ENCODE measurements around the gene EHMT1.
"Not testable (repeated sequence)": the region's sequence is repeated elsewhere in the genome, so short reads cannot be mapped to it uniquely, and the experiment has no call there.

EHMT1 gene

GRCh38 chr9:137588891-137589290, 29.9 kb upstream of the EHMT1 start:
- Histone ChIP-seq H3K36me3 (ENCODE audit: insufficient read depth, low read length) (peaks cover 46% of the 10 kb centered on the region), H3K4me3 (peak overlapping the region; percentile 90), H3K9ac (ENCODE audit: insufficient read length) (peak overlapping the region; percentile 88), H3K9me3 (ENCODE audit: low read depth, low read length) (no peaks in the 10 kb centered on the region), H3K27ac (no peak overlapping the region)
- DNase-seq (ENCODE audit: low read depth, low spot score), result no peak
- TF ChIP-seq EZH2 (IDR thresholded peaks at IDR 0.05), result no peak
- TF ChIP-seq FOXP2 (optimal IDR thresholded peaks at IDR 0.05; ENCODE audit: control extremely low read depth, extremely low read length, insufficient read depth), result no peak
- no peak for TF ChIP-seq POLR2AphosphoS5 (IDR thresholded peaks at IDR 0.05; ENCODE audit: borderline replicate concordance, low read depth, low read length)

GRCh38 chr9:137589441-137590122, 29.2 kb upstream of the EHMT1 start:
- peak overlapping the region; percentile 90 for H3K4me3 ChIP-seq
- peaks cover 41% of the 10 kb centered on the region for H3K36me3 ChIP-seq (ENCODE audit: insufficient read depth, low read length)
- DNase-seq (ENCODE audit: low read depth, low spot score), result no peak
- no peaks in the 10 kb centered on the region for H3K9me3 ChIP-seq (ENCODE audit: low read depth, low read length)
- no peak overlapping the region for H3K27ac ChIP-seq
- peak overlapping the region; percentile 88 for H3K9ac ChIP-seq (ENCODE audit: insufficient read length)
- TF ChIP-seq POLR2AphosphoS5 (IDR thresholded peaks at IDR 0.05; ENCODE audit: borderline replicate concordance, low read depth, low read length) (no peak), FOXP2 (optimal IDR thresholded peaks at IDR 0.05; ENCODE audit: control extremely low read depth, extremely low read length, insufficient read depth) (no peak), EZH2 (IDR thresholded peaks at IDR 0.05) (no peak)

DNA sequence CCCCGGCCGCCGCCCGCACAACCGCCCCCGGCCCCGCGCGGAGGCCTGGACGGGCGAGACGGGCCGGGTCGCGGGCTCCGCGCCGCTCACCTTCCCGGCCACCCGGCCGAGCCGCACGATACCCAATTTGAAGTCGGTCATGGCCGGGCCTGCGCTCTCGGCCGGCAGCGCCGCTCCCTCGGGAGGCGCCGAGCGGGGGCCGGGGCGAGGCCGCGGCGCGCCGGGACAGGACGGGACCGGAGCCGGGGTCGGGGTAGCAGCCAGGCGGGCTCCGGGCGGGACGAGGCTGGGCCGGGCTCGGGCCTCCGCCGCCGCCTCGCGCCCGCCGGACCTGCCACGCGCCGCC, 28.7 kb upstream of the EHMT1 start:
- Histone ChIP-seq H3K27ac (no peak overlapping the region), H3K9ac (ENCODE audit: insufficient read length) (peak overlapping the region; percentile 88), H3K36me3 (ENCODE audit: insufficient read depth, low read length) (peaks cover 37% of the 10 kb centered on the region), H3K4me3 (peak overlapping the region; percentile 90), H3K9me3 (ENCODE audit: low read depth, low read length) (no peaks in the 10 kb centered on the region)
- no peak for TF ChIP-seq FOXP2 (optimal IDR thresholded peaks at IDR 0.05; ENCODE audit: control extremely low read depth, extremely low read length, insufficient read depth)
- no peak for TF ChIP-seq POLR2AphosphoS5 (IDR thresholded peaks at IDR 0.05; ENCODE audit: borderline replicate concordance, low read depth, low read length)
- TF ChIP-seq EZH2 (IDR thresholded peaks at IDR 0.05), result no peak
- no peak for DNase-seq (ENCODE audit: low read depth, low spot score)

GRCh38 chr9:137590469-137591383, 28.1 kb upstream of the EHMT1 start, which contains the start of gene ZMYND19:
Gene ZMYND19 (minus strand): TSS chr9:137590512. CDS start chr9:137590263, 249 bp downstream.
- Histone ChIP-seq H3K4me3 (peak within 1 kb of the TSS; percentile 90), H3K27ac (no peak within 1 kb of the TSS), H3K36me3 (ENCODE audit: insufficient read depth, low read length) (peaks cover 33% of the 10 kb centered on the region), H3K9ac (ENCODE audit: insufficient read length) (peak within 1 kb of the TSS; percentile 88), H3K9me3 (ENCODE audit: low read depth, low read length) (no peaks in the 10 kb centered on the region)
- TF ChIP-seq POLR2AphosphoS5 (IDR thresholded peaks at IDR 0.05; ENCODE audit: borderline replicate concordance, low read depth, low read length) (peak; percentile 79), FOXP2 (optimal IDR thresholded peaks at IDR 0.05; ENCODE audit: control extremely low read depth, extremely low read length, insufficient read depth) (no peak), EZH2 (IDR thresholded peaks at IDR 0.05) (no peak)
- DNase-seq (ENCODE audit: low read depth, low spot score), result peak; percentile 3

- H3K27ac ChIP-seq, result no peak overlapping the region
- no peak for DNase-seq (ENCODE audit: low read depth, low spot score)
- TF ChIP-seq POLR2AphosphoS5 (IDR thresholded peaks at IDR 0.05; ENCODE audit: borderline replicate concordance, low read depth, low read length), result no peak
- no peak for TF ChIP-seq FOXP2 (optimal IDR thresholded peaks at IDR 0.05; ENCODE audit: control extremely low read depth, extremely low read length, insufficient read depth)
- TF ChIP-seq EZH2 (IDR thresholded peaks at IDR 0.05), result no peak
- H3K4me3 ChIP-seq, result no peak overlapping the region
- no peak overlapping the region for H3K9ac ChIP-seq (ENCODE audit: insufficient read length)
- peaks cover 14% of the 10 kb centered on the region for H3K36me3 ChIP-seq (ENCODE audit: insufficient read depth, low read length)
- no peaks in the 10 kb centered on the region for H3K9me3 ChIP-seq (ENCODE audit: low read depth, low read length)
Observed at GRCh38 chr9:137592767-137593166, 26.0 kb upstream of the EHMT1 start.

DNA sequence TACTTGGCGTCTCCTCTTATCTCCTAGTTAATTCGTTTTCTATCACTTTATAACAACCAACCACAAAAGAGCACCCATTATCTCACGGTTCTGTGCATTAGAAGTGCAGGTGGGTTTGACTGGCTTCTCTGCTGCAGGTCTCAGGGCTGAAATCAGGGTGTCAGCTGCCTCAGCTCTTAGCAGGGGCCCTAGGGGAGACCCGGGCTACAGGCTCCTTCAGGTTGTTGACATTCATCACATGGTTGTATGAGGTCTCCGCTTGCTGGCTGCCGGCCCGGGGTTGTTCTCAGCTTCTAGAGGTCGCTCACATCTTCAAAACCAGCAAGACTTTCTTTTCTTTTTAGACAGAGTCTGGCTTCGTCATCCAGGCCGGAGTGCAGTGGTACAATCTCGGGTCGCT, 25.6 kb upstream of the EHMT1 start:
- no peaks in the 10 kb centered on the region for H3K9me3 ChIP-seq (ENCODE audit: low read depth, low read length)
- no peak for DNase-seq (ENCODE audit: low read depth, low spot score)
- H3K9ac ChIP-seq (ENCODE audit: insufficient read length), result no peak overlapping the region
- TF ChIP-seq POLR2AphosphoS5 (IDR thresholded peaks at IDR 0.05; ENCODE audit: borderline replicate concordance, low read depth, low read length) (no peak), EZH2 (IDR thresholded peaks at IDR 0.05) (no peak), FOXP2 (optimal IDR thresholded peaks at IDR 0.05; ENCODE audit: control extremely low read depth, extremely low read length, insufficient read depth) (no peak)
- no peak overlapping the region for H3K4me3 ChIP-seq
- no peak overlapping the region for H3K27ac ChIP-seq
- peaks cover 10% of the 10 kb centered on the region for H3K36me3 ChIP-seq (ENCODE audit: insufficient read depth, low read length)

- not testable (repeated sequence) for H3K9me3 ChIP-seq (ENCODE audit: low read depth, low read length); DNase-seq (ENCODE audit: low read depth, low spot score)
Observed at GRCh38 chr9:137596577-137596976, 22.2 kb upstream of the EHMT1 start.

DNA sequence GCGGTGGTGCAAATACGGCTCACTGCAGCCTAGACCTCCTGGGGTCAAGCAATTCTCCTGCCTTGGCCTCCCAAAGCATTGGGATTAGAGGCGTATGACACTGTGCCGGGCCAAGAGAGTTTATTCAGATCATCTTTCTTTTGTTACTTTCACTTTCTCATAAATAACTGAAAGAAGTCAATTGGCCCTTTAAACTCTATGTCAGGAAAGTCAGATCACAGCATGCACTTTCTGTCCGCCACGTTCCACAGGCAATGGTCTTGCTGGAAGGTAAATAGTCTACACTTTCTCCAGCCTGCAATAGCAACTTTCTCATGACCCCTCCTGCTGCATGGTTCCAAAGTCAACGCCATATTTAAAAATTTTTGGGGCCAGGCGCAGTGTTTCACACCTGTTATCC, 19.9 kb upstream of the EHMT1 start:
- no peak overlapping the region for H3K27ac ChIP-seq
- TF ChIP-seq FOXP2 (optimal IDR thresholded peaks at IDR 0.05; ENCODE audit: control extremely low read depth, extremely low read length, insufficient read depth) (no peak), EZH2 (IDR thresholded peaks at IDR 0.05) (no peak), POLR2AphosphoS5 (IDR thresholded peaks at IDR 0.05; ENCODE audit: borderline replicate concordance, low read depth, low read length) (no peak)
- H3K9ac ChIP-seq (ENCODE audit: insufficient read length), result no peak overlapping the region
- H3K36me3 ChIP-seq (ENCODE audit: insufficient read depth, low read length), result no peaks in the 10 kb centered on the region
- DNase-seq (ENCODE audit: low read depth, low spot score), result no peak
- H3K4me3 ChIP-seq, result no peak overlapping the region
- H3K9me3 ChIP-seq (ENCODE audit: low read depth, low read length), result no peaks in the 10 kb centered on the region

More at GRCh38 chr9:137596577-137596976, 22.2 kb upstream of the EHMT1 start:
- not testable (repeated sequence) for H3K4me3 ChIP-seq; H3K9ac ChIP-seq (ENCODE audit: insufficient read length); H3K27ac ChIP-seq; H3K36me3 ChIP-seq (ENCODE audit: insufficient read depth, low read length)
